GM12878 (cell line): Measurements from ENCODE around the gene ARFIP1. TPM values are rescaled to one million over a fixed set of nuclear protein-coding genes. Genes with fewer than 3 reads are reported as not detected.

Experiments
- EP300 ChIP-seq, 2 experiments: fragments of 150-350 bp in 1 of 2; IDR thresholded peaks; 2 replicates each; pipeline ENCODE4 v1.6.1; 2011 to 2012; ENCODE audit warnings: low read depth in 2 of 2, low read length in 2 of 2, borderline replicate concordance in 1 of 2, improper control_type of control experiment in 1 of 2, inconsistent platforms in 1 of 2; ENCODE audit not compliant: control insufficient read depth in 1 of 2
- HCFC1 ChIP-seq: fragments of 150-350 bp; IDR thresholded peaks from 2 replicates; pipeline ENCODE4 v1.6.1; 2014; ENCODE audit warnings: low read length
- SIN3A ChIP-seq: IDR thresholded peaks from 2 replicates; pipeline ENCODE4 v1.6.1; 2012; ENCODE audit warnings: low read depth, low read length, improper control_type of control experiment
- polyA plus RNA-seq, 11 experiments: library from polyadenylated mRNA; depleted of rRNA in 4 of 11; unstranded in 6 of 11; stranded (reverse) in 5 of 11; fragments of >200 nt; fragmentation: Nextera tagmentation in 4 of 11; fragmentation: Illumina TruSeq in 1 of 11; extraction: Ambion mirVana in 4 of 11; extraction: Trizol in 1 of 11; gene quantifications; 1 replicate in 1 of 11; 2 replicates in 10 of 11; pipeline versions ENCODE4 v1.2.1 to v1.2.3, GENCODE V29; 2011 to 2016; ENCODE audit warnings: inconsistent platforms in 2 of 11, missing spikeins in 2 of 11, low read depth in 1 of 11
- total RNA-seq, 4 experiments: library from RNA; depleted of rRNA in 3 of 4; stranded (reverse); fragments of >200 nt in 3 of 4; fragmentation: Illumina TruSeq in 1 of 4; extraction: Trizol in 1 of 4; gene quantifications; 2 replicates each; pipeline versions ENCODE4 v1.2.1 to v1.2.3, GENCODE V29; 2013 to 2021
- TF ChIP-seq, protein P1 (sequence below): fragments of 450-650 bp; IDR thresholded peaks from 2 replicates; pipeline ENCODE4 v1.6.1; 2017; ENCODE audit warnings: mild to moderate bottlenecking, moderate library complexity
- TF ChIP-seq, protein P2 (sequence below): IDR thresholded peaks from 2 replicates; pipeline ENCODE4 v1.6.1; 2012; ENCODE audit warnings: improper control_type of control experiment, low read depth, low read length; ENCODE audit not compliant: insufficient replicate concordance

ARFIP1 gene
- total and polyA plus RNA-seq, 10 of the 15 experiments (the other 5 are each of a cell fraction or from before 2014, with no cell fraction given): 9.5 to 21.7 (median 15.4) TPM

DNA sequence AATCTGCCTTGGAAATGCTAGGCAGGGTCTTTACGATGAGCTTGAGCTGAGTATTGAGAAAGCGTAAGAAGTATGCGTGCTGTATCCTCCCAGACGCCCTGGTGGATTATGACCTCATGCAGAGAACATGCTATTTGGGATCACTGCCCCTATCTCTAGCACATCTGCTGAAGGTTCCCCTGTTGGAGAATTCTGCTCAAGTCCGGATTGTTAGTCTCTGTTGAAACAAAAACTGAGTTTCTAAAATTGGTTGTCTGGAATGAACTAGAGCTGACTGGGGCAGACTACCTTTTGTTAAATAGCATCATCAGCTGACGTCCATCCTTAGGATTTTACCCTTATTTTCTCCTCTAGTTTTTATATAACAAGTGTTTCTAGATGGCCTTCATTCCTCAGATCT lies 163.9 kb downstream of the ARFIP1 start (continued):
- TF ChIP-seq, protein P1, sequence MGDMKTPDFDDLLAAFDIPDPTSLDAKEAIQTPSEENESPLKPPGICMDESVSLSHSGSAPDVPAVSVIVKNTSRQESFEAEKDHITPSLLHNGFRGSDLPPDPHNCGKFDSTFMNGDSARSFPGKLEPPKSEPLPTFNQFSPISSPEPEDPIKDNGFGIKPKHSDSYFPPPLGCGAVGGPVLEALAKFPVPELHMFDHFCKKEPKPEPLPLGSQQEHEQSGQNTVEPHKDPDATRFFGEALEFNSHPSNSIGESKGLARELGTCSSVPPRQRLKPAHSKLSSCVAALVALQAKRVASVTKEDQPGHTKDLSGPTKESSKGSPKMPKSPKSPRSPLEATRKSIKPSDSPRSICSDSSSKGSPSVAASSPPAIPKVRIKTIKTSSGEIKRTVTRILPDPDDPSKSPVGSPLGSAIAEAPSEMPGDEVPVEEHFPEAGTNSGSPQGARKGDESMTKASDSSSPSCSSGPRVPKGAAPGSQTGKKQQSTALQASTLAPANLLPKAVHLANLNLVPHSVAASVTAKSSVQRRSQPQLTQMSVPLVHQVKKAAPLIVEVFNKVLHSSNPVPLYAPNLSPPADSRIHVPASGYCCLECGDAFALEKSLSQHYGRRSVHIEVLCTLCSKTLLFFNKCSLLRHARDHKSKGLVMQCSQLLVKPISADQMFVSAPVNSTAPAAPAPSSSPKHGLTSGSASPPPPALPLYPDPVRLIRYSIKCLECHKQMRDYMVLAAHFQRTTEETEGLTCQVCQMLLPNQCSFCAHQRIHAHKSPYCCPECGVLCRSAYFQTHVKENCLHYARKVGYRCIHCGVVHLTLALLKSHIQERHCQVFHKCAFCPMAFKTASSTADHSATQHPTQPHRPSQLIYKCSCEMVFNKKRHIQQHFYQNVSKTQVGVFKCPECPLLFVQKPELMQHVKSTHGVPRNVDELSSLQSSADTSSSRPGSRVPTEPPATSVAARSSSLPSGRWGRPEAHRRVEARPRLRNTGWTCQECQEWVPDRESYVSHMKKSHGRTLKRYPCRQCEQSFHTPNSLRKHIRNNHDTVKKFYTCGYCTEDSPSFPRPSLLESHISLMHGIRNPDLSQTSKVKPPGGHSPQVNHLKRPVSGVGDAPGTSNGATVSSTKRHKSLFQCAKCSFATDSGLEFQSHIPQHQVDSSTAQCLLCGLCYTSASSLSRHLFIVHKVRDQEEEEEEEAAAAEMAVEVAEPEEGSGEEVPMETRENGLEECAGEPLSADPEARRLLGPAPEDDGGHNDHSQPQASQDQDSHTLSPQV: no peak
- TF ChIP-seq EP300 (IDR thresholded peaks at IDR 0.05; ENCODE audit: borderline replicate concordance in 1 of 2, control insufficient read depth in 1 of 2, low read depth in 2 of 2, low read length in 2 of 2): no peak
- no peak for TF ChIP-seq SIN3A
- TF ChIP-seq, protein P2, sequence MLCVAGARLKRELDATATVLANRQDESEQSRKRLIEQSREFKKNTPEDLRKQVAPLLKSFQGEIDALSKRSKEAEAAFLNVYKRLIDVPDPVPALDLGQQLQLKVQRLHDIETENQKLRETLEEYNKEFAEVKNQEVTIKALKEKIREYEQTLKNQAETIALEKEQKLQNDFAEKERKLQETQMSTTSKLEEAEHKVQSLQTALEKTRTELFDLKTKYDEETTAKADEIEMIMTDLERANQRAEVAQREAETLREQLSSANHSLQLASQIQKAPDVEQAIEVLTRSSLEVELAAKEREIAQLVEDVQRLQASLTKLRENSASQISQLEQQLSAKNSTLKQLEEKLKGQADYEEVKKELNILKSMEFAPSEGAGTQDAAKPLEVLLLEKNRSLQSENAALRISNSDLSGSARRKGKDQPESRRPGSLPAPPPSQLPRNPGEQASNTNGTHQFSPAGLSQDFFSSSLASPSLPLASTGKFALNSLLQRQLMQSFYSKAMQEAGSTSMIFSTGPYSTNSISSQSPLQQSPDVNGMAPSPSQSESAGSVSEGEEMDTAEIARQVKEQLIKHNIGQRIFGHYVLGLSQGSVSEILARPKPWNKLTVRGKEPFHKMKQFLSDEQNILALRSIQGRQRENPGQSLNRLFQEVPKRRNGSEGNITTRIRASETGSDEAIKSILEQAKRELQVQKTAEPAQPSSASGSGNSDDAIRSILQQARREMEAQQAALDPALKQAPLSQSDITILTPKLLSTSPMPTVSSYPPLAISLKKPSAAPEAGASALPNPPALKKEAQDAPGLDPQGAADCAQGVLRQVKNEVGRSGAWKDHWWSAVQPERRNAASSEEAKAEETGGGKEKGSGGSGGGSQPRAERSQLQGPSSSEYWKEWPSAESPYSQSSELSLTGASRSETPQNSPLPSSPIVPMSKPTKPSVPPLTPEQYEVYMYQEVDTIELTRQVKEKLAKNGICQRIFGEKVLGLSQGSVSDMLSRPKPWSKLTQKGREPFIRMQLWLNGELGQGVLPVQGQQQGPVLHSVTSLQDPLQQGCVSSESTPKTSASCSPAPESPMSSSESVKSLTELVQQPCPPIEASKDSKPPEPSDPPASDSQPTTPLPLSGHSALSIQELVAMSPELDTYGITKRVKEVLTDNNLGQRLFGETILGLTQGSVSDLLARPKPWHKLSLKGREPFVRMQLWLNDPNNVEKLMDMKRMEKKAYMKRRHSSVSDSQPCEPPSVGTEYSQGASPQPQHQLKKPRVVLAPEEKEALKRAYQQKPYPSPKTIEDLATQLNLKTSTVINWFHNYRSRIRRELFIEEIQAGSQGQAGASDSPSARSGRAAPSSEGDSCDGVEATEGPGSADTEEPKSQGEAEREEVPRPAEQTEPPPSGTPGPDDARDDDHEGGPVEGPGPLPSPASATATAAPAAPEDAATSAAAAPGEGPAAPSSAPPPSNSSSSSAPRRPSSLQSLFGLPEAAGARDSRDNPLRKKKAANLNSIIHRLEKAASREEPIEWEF: no peak
- no peak for TF ChIP-seq HCFC1
